GM12892 (cell line): ENCODE data around the gene TRIO.

ENCODE experiments used
- DNase-seq: peaks from one replicate; pipeline ENCODE4 v3.0.0; 2011; ENCODE audit not compliant: insufficient read length
- FAIRE-seq: peaks from 2 replicates; lab custom pipeline; 2011; peaks lifted over from hg19 to GRCh38; lab: Jason Lieb, UNC
- POLR2A ChIP-seq: IDR thresholded peaks from 2 replicates; pipeline ENCODE4 v1.6.1; 2011; ENCODE audit warnings: low read depth, low read length, control low read depth
- POLR2AphosphoS5 ChIP-seq: IDR thresholded peaks from 2 replicates; pipeline ENCODE4 v1.6.1; 2011; ENCODE audit warnings: low read depth, low read length, control low read depth
- TAF1 ChIP-seq: IDR thresholded peaks from 2 replicates; pipeline ENCODE4 v1.6.1; 2011; ENCODE audit warnings: low read depth, mild to moderate bottlenecking, control low read depth, low read length, borderline replicate concordance

TRIO gene

DNA sequence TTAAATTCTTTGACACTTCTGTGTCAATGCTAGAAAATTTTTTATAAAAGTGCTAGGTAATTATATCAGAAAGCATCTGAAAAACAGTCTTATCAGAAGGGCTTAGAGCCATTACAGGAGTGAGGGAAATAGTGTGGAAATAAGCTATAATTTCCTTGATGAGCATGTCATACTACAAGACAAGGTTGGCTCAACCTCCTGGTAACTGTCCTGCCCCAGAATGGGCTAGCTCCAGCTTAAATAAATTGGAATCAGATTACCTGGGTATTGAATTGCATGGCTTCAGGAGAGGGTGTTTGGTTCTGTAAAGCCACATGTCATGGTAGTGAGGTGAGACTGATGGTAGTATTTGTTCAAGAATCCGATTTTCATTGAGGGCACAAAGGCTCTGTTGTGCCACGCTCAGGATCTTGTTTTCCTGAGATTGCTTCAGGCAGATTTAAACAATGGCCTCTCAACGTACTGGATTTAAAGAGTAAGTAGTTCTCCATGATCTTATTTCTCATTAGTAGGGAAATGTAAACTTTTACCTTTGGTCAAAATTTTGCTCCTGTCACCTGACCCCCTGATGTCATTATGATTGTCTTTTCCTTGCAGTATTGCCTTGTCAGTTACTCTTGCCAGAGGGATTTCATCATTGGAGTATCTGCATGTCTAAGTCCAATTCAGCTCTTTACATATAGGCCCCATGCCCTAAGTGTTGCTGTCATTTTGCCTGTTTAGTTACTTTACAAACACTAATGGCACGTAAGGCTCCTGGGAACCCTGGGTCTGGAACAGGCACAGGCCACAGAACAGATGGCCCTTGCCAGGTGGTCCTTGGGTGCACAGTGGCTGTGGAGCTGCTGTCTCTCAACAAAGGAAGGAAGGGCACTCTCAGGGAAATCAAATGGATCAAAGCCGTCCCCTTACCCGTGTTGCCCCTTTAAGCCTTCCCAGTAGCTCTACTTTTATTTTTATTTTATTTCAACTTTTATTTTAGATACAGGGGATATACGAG, 21.3 kb downstream of the TRIO start:
- FAIRE-seq, result no peak
- DNase-seq, result no peak
- TF ChIP-seq POLR2AphosphoS5 (no peak), TAF1 (no peak), POLR2A (no peak)

DNA sequence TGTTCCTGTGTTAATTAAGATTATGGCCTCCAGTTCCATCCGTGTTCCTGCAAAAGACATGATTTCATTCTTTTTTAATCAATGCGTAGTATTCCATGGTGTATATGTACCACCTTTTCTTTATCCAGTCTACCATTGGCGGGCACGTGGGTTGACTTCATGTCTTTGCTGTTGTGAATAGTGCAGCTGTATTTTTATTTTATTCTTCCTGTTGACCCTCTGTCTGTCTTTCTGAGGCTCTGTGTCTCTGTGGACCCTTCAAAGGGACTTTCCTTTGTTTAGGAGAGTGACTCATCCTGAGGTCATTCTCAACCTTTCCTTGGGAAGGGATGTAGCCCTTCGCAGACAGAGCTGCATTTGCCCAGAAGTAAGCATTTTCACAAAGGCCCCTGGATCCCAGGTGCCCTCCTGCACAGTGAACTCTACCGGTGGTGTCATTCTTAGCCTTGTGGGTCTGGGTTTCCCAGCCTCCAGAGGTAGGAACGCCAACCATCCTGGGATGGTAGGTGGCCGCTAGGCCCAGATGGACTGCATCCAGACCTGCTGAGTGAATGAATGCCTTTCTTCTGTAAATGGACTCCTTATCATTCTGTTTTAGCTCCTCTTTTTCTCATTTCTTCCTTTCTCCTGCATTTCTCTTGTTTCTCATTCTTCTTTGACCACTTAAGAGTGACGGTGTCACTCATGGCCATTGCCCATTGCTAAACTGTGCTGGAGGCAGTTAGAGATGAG, 22.4 kb downstream of the TRIO start:
- DNase-seq (no peak), FAIRE-seq (no peak)
- TF ChIP-seq POLR2AphosphoS5 (no peak), TAF1 (no peak), POLR2A (no peak)

DNA sequence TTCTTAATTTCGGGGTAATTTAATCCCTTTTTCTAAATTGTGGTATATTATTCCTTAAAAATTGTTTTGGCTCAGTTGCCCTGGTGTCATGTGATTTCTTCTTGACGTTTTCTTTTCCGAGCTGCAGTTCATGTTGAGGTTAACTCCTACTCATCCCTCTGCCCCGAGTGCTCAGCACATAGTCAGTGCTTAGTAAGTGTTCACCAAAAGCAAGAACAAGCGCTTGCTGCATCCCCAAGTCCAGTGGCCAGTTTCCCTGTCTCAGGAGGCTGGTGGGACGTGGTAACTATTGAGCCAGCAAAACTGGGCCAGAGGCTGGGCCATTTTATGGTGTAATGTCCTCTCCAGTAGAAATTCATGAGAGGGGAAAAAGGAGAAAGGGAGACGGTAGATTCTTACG, 23.3 kb downstream of the TRIO start:
- TF ChIP-seq TAF1, result no peak
- TF ChIP-seq POLR2A, result no peak
- no peak for TF ChIP-seq POLR2AphosphoS5
- FAIRE-seq, result no peak
- no peak for DNase-seq

DNA sequence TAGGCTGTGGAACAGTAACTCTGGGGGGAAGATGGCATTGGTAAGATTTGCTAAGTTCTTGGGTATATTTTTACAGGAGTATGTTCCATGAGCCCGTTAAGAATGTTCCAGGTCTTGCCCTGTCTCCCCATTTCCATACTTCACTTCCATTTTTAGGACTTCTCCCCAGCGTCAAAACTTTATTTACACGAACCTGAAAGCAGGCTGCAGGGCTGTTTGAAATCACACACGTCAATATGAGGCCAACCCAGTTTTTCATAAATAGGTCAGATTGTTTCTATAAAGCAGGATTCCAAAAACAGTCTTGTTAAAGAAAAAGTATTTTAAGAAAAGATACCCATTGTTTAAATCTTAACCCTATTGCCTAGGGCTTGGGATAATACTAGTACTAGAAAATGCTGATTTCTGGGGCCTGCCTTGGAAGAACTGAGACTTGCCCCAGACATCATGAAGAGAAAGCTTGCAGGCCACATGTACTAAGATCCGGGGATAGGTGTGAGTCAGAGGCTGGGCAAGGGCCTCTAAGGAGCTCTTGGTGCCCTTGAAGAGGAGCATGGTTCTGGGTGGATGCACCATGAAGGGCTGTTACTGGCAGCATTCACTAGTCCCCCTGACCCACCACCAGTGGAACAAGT, 24.2 kb downstream of the TRIO start:
- TF ChIP-seq POLR2A, result no peak
- no peak for TF ChIP-seq POLR2AphosphoS5
- TF ChIP-seq TAF1, result no peak
- FAIRE-seq, result peak; percentile 44
- no peak for DNase-seq

DNA sequence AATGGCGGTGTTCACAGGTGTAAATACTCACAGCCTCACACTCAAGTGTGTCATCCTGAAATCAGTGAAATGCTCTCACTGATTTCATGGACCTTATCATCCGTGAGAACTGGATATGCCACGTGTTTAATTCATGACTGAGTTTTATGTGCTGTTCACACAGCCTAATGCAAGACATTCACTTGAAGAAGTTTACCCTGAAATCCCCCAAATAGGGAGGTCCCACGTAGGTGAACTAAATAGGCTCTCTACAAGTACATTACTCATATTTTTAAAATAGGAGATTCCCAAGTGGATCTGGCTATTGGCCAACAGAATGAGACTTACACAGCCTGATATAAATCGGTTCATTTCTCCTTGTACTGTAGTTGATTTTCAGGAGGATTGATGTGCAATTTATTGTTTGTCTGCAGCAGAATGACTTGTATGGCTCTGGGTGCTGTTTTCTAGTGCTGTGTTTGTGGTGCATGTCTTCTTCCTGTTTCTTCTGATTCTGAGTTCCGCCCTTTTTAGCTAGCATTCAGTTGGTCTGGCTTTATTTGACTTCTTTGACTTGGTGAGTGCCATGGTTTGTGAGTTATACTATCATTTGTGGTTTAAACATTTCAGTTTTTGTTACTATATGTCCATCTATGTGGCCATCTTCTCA, 25.1 kb downstream of the TRIO start:
- peak; percentile 73 for FAIRE-seq
- no peak for TF ChIP-seq TAF1
- TF ChIP-seq POLR2AphosphoS5, result 0 out of 2 replicates have a peak, but pooled peaks have one; percentile 59
- TF ChIP-seq POLR2A, result peak; percentile 65; the same call in 1 of the 2 replicates
- no peak for DNase-seq

DNA sequence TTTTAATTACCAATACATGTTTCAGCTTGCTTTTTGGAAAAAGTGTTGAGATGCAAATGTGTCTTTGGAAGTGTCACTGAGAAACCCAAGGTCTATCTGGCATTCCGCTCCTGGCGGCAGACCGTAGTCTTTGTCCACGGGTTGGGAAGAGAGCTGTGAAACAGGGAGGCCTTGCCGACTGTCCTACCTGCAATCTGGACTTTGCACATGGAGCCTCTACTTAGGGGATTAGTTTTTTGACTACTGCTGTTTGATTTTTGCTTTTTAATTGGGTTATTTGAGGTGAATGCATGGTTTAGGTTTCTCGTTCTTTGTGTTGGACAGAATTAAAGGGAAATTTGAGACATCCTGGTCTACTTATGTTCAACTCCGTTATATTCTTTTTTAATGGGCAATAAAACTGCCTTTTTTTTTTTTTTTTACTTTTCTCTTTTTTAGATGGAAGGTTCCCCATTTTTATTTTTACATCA, 25.7 kb downstream of the TRIO start:
- no peak for TF ChIP-seq TAF1
- peak; percentile 65 for TF ChIP-seq POLR2A
- peak; percentile 59; the same call in 1 of the 2 replicates for TF ChIP-seq POLR2AphosphoS5
- FAIRE-seq, result no peak
- no peak for DNase-seq

DNA sequence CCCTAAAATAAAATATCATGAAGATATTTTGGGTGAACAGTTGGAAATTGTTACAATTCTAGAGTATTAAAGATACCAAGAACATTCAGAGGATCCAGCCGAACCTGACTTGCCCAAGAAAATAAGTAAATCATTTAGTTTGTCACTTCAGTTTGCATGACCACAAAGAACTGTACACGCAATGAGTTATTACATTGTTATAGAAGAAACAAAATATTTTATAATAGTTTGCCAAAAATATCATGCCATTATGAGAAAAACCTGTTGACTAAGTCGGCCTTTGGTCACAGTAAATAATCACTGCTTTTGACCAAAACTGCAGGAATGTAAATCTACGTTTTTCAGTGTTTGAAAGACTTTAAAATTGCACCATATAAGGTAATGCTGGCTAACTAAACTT, 27.9 kb downstream of the TRIO start:
- no peak for TF ChIP-seq POLR2A
- no peak for TF ChIP-seq TAF1
- TF ChIP-seq POLR2AphosphoS5, result no peak
- FAIRE-seq (peak; percentile 62), DNase-seq (no peak)

DNA sequence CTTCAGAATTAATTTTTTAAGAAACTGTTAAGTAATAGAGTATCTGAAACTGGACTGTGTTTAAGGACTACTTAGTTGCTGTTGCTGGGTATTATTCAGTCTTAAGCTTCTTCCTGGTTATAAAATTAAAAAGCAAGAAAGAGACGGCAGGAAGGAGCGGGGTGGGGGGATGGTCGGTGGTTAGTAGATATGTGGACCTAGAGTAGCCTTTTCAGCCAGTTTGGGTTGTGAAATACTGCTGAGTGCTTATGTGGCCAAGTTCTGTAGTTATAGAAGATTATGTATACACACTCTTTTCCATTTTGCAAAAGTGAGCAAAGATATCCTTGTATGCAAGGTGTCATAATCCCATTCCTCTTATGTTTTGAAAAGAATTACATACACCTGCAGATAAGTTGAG, 28.5 kb downstream of the TRIO start:
- TF ChIP-seq POLR2A (no peak; the same call in 1 of the 2 replicates), POLR2AphosphoS5 (no peak), TAF1 (no peak)
- FAIRE-seq (no peak), DNase-seq (no peak)

DNA sequence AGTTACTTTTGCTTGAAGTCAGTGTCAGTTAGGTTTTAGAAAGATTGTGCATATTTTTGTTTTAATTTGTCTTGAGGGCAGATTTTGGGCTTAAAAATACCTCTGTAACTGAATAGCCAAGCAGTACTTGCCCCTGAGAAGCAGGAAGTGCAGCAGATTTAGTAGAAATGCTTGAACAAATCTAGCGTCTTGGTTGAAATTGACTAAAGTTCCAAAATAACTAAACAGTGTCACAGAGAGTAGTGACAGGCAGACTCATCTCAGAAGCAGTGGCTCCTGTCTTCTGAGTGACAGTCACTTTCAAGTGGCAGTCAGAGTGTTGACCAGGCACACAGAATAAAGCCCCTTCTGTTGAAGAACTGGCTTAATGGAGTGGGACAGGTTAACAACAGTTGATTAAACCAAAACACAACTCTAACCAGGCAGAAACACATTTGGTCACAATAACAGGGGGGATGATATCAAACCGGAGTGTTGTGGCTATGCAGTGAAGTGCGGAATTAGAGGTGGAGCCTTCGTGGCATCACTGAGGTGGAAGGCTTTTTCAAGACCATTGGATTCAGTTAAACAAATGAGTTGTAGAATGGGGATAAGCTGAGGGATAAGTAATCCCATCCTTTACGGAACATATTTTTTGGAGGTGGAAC, 29.1 kb downstream of the TRIO start:
- no peak for DNase-seq
- peak; percentile 90 for FAIRE-seq
- TF ChIP-seq POLR2A (no peak), TAF1 (no peak), POLR2AphosphoS5 (no peak; the same call in 1 of the 2 replicates)
